Endothelial cell (in vitro differentiated cells): ENCODE data around the gene CD180. TPM values are rescaled to one million over a fixed set of nuclear protein-coding genes. Genes with fewer than 3 reads are reported as not detected.

Experiments
- DNase-seq: peaks from one replicate; pipeline ENCODE4 v3.0.0; 2021; ENCODE audit warnings: low spot score
- H3K27ac Mint-ChIP-seq: one replicate; pipeline ENCODE4 v1.8.0; 2021; ENCODE audit warnings: mixed read lengths, inconsistent platforms; ENCODE audit not compliant: unreplicated experiment
- H3K27me3 Mint-ChIP-seq: one replicate; pipeline ENCODE4 v1.8.0; 2021; ENCODE audit warnings: mild to moderate bottlenecking, moderate library complexity, mixed read lengths, inconsistent platforms; ENCODE audit not compliant: unreplicated experiment
- H3K36me3 Mint-ChIP-seq: one replicate; pipeline ENCODE4 v1.8.0; 2021; ENCODE audit warnings: mild to moderate bottlenecking, low read depth, mixed read lengths, inconsistent platforms; ENCODE audit not compliant: unreplicated experiment
- H3K4me1 Mint-ChIP-seq: one replicate; pipeline ENCODE4 v1.8.0; 2021; ENCODE audit warnings: mild to moderate bottlenecking, mixed read lengths, inconsistent platforms; ENCODE audit not compliant: unreplicated experiment
- H3K4me3 Mint-ChIP-seq: one replicate; pipeline ENCODE4 v1.8.0; 2021; ENCODE audit warnings: mild to moderate bottlenecking, mixed read lengths, inconsistent platforms; ENCODE audit not compliant: unreplicated experiment
- H3K9me3 Mint-ChIP-seq: one replicate; pipeline ENCODE4 v1.8.0; 2021; ENCODE audit warnings: mixed read lengths, inconsistent platforms; ENCODE audit not compliant: unreplicated experiment
- CTCF ChIP-seq: fragments of 200-600 bp; sonication (generic); IDR thresholded peaks from one replicate; pipeline ENCODE4 v1.5.0; 2021; ENCODE audit warnings: antibody characterized with exemption; ENCODE audit not compliant: unreplicated experiment
- total RNA-seq: library from RNA; stranded (reverse); fragmentation: NEBNext Ultra II Directional; extraction: Animal tissue kit (Norgen Biotek cat#: 25700); gene quantifications from one replicate; pipeline ENCODE4 v1.2.1, GENCODE V29; 2021; ENCODE audit not compliant: unreplicated experiment

The CD180 gene
- total RNA-seq, 1 donor from 2014 or later: not detected

GRCh38 chr5:67195406-67196275, 958 bp downstream of the CD180 start:
- Mint-ChIP-seq H3K4me3 (no peak overlapping the region), H3K27me3 (no peaks in the 10 kb centered on the region), H3K27ac (no peak overlapping the region), H3K9me3 (no peaks in the 10 kb centered on the region), H3K36me3 (no peaks in the 10 kb centered on the region), H3K4me1 (no peaks in the 10 kb centered on the region)
- no peak for DNase-seq
- TF ChIP-seq CTCF: no peak

- no peak for TF ChIP-seq CTCF
- no peak for DNase-seq
- Mint-ChIP-seq H3K9me3 (no peaks in the 10 kb centered on the region), H3K27ac (no peak overlapping the region), H3K36me3 (no peaks in the 10 kb centered on the region), H3K4me3 (no peak overlapping the region), H3K4me1 (no peaks in the 10 kb centered on the region), H3K27me3 (no peaks in the 10 kb centered on the region)
Measured at GRCh38 chr5:67194166-67194565, 2.4 kb downstream of the CD180 start.

DNA sequence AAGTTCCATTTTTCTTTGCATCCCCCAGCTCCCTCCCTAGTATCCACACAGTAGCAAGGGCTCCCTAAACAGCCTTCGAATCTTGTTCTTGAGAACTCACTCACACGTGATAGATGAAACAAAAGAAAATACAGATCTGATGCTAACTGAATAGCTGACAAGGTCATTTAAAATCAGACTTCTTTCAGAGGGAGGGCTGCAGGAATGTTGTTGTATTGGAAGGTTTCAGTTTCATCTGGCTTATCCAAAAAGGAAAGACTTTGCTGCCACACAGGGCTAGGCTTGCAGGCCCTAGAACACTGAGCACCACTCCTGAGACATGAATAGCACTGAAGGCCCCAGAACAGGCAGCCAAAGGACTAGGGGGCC, 3.2 kb downstream of the CD180 start:
- no peaks in the 10 kb centered on the region for H3K36me3 Mint-ChIP-seq
- H3K27me3 Mint-ChIP-seq: no peaks in the 10 kb centered on the region
- H3K9me3 Mint-ChIP-seq: no peaks in the 10 kb centered on the region
- DNase-seq: no peak
- no peak overlapping the region for H3K27ac Mint-ChIP-seq
- TF ChIP-seq CTCF: no peak
- no peaks in the 10 kb centered on the region for H3K4me1 Mint-ChIP-seq
- no peak overlapping the region for H3K4me3 Mint-ChIP-seq

DNA sequence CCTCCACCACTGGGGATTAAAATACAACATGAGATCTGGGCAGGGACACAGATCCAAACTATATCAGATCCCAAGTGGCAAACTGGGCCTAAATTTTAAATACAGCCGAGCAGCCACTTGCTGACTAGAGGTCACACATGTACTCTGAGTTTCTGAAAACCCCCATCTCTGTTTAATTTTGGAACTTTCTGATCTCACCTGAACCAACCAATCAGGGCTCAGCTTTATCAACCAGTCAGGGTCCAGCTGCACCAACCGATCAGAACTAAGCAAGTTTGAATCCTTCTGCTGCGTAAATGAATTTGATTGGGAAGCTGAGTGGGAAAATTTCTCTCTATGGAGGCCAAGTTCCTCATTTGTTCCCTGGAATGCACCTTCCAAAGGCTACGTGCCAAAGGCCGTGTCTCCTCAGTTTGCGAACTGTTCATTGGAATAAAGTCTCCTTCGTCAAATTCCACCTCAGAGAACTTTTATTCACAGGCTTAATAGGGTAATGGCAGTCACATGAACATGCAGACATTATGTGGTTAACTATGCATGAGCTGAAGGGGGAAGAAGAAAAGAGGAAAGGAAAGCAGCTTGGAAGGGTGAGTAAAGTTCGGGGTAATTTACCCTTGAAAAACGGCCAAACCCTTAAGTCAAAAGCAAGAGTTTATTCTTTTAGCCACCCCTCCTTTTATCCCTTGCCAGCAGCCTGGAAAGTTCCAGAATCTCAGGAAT, 3.7 kb downstream of the CD180 start:
- H3K27ac Mint-ChIP-seq: no peak overlapping the region
- no peak for TF ChIP-seq CTCF
- H3K4me1 Mint-ChIP-seq: no peaks in the 10 kb centered on the region
- no peaks in the 10 kb centered on the region for H3K27me3 Mint-ChIP-seq
- H3K4me3 Mint-ChIP-seq: no peak overlapping the region
- H3K36me3 Mint-ChIP-seq: no peaks in the 10 kb centered on the region
- DNase-seq: no peak
- H3K9me3 Mint-ChIP-seq: no peaks in the 10 kb centered on the region

DNA sequence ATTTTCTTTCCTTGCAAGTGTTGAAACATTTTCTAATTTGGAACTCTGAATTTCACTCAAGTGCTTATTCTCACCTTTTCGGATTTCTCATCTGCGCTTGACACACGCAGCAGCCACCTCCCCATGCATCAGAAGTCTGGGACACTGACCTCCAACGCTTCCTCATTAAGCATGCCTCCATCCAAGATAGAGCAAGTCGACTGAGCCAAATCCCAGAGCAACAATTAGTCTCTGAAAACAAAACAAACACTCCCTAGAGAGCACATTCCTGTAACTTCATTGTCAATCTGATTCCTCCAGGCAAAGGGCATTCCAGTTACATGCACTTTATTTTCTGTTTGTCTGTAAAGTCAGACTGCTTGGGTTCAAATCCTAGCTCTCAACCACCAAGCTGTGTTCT, 5.7 kb downstream of the CD180 start:
- no peaks in the 10 kb centered on the region for H3K9me3 Mint-ChIP-seq
- H3K4me3 Mint-ChIP-seq: no peak overlapping the region
- no peaks in the 10 kb centered on the region for H3K27me3 Mint-ChIP-seq
- DNase-seq: no peak
- H3K4me1 Mint-ChIP-seq: no peaks in the 10 kb centered on the region
- H3K36me3 Mint-ChIP-seq: no peaks in the 10 kb centered on the region
- TF ChIP-seq CTCF: no peak
- no peak overlapping the region for H3K27ac Mint-ChIP-seq
